ENCODE data around the gene MYL10.

The MYL10 gene

GRCh38 chr7:101629171-101629570, at the start of gene MYL10:
MYL10 (minus strand) TSS chr7:101629296; CDS start chr7:101629118, 178 bp downstream.
- DNase-seq: no peak

GRCh38 chr7:101678658-101679057, 49.6 kb upstream of the MYL10 start:
- DNase-seq: no peak

- DNase-seq: no peak
Measured at GRCh38 chr7:101677797-101678479, 48.8 kb upstream of the MYL10 start.

- no peak for DNase-seq
Measured at GRCh38 chr7:101677391-101677790, 48.3 kb upstream of the MYL10 start.

- DNase-seq: no peak
Measured at GRCh38 chr7:101676956-101677355, 47.9 kb upstream of the MYL10 start.

GRCh38 chr7:101676062-101676598, 47.0 kb upstream of the MYL10 start:
- no peak for DNase-seq

- DNase-seq: no peak
Measured at GRCh38 chr7:101674439-101674838, 45.3 kb upstream of the MYL10 start.

- DNase-seq: no peak
Measured at GRCh38 chr7:101673951-101674350, 44.9 kb upstream of the MYL10 start.

GRCh38 chr7:101673315-101673714, 44.2 kb upstream of the MYL10 start:
- DNase-seq: no peak

- no peak for DNase-seq
Measured at GRCh38 chr7:101671371-101672356, 42.6 kb upstream of the MYL10 start.

- no peak for DNase-seq
Measured at GRCh38 chr7:101669307-101669706, 40.2 kb upstream of the MYL10 start.

- no peak for DNase-seq
Measured at GRCh38 chr7:101668726-101669125, 39.6 kb upstream of the MYL10 start.

- DNase-seq: no peak
Measured at GRCh38 chr7:101667920-101668319, 38.8 kb upstream of the MYL10 start.

- DNase-seq: no peak
Measured at GRCh38 chr7:101667399-101667798, 38.3 kb upstream of the MYL10 start.

GRCh38 chr7:101666741-101667140, 37.6 kb upstream of the MYL10 start:
- no peak for DNase-seq

- no peak for DNase-seq
Measured at GRCh38 chr7:101666293-101666692, 37.2 kb upstream of the MYL10 start.

GRCh38 chr7:101664893-101665471, 35.9 kb upstream of the MYL10 start:
- DNase-seq: no peak

- DNase-seq: no peak
Measured at GRCh38 chr7:101664436-101664835, 35.3 kb upstream of the MYL10 start.

GRCh38 chr7:101663747-101664146, 34.7 kb upstream of the MYL10 start:
- no peak for DNase-seq

- no peak for DNase-seq
Measured at GRCh38 chr7:101662447-101662998, 33.4 kb upstream of the MYL10 start.

GRCh38 chr7:101659706-101660105, 30.6 kb upstream of the MYL10 start:
- no peak for DNase-seq

GRCh38 chr7:101657171-101657570, 28.1 kb upstream of the MYL10 start:
- no peak for DNase-seq

GRCh38 chr7:101651112-101651511, 22.0 kb upstream of the MYL10 start:
- no peak for DNase-seq

All from activated CD4-positive, alpha-beta T cell treated with anti-CD3 and anti-CD28 coated beads, Interleukin-2, amount 50 U/mL, for 16 hours (primary cell).